AG10803 (cell line): ENCODE results near the gene BRI3BP.

Experiments
- DNase-seq: peaks from one replicate; pipeline ENCODE4 v3.0.0; 2010; ENCODE audit warnings: low read depth
- H3K4me3 ChIP-seq: 2 replicates; pipeline ENCODE4 v1.5.1; 2011; ENCODE audit warnings: mild to moderate bottlenecking, low read length, control low read depth
- CTCF ChIP-seq: conservative IDR thresholded peaks from 2 replicates; pipeline ENCODE4 v1.5.1; 2011; ENCODE audit warnings: mild to moderate bottlenecking, low read length, control low read depth, inconsistent platforms

Gene BRI3BP

DNA sequence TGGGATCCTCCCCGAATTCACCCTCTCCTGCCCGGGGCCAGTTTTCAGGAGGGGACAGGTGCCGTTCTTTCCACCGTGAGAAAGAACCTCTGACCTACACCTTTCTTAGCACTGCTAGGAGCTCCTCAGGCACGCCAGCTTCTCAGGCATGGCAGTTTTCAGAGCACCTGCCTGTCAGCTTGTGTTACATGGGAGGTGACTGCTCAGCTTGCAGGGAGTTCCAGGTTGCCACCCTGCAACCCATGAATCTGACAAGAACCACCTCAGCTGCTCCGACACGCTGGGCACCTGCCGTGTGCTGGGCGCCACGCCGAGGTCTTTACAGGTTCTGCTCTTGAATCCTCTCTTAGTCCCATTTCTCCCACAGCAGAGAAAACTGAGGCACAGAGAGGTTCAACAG, 12.9 kb downstream of the BRI3BP start:
- TF ChIP-seq CTCF, result no peak
- DNase-seq, result no peak
- no peak overlapping the region for H3K4me3 ChIP-seq

DNA sequence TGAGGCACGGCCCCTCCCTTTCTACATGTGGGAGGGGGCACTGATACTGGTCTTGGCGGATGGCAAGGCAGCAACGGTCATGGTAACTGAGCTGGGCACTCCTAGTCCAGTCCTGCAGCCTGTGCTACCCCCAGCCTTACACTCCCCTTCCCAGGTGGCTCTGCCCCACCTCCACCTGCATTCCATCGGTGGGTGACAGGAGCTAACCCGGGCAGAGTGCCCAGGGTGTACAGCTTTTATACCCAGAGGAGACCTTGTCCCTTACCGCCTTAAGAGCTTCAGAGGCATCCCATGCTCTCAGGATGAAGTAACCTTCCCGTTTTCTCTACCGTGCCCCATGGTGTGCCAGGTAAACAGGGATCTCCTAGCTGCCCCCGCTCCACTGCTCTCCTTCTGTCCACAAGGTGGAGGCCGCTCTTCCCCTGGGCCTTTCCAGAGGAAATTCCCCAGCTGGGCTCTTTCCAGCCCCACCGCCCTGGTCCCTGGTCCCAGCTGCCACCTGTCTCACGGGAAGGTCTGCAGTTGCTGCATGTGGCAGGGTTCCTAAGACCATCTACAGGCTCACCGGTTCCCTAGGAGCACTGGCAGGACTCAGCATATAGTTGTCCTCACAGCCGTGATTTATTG, 20.5 kb downstream of the BRI3BP start:
- TF ChIP-seq CTCF, result no peak
- no peak overlapping the region for H3K4me3 ChIP-seq
- DNase-seq, result no peak

GRCh38 chr12:125014526-125014925, 21.1 kb downstream of the BRI3BP start:
- no peak for DNase-seq
- TF ChIP-seq CTCF, result no peak
- H3K4me3 ChIP-seq, result no peak overlapping the region

DNA sequence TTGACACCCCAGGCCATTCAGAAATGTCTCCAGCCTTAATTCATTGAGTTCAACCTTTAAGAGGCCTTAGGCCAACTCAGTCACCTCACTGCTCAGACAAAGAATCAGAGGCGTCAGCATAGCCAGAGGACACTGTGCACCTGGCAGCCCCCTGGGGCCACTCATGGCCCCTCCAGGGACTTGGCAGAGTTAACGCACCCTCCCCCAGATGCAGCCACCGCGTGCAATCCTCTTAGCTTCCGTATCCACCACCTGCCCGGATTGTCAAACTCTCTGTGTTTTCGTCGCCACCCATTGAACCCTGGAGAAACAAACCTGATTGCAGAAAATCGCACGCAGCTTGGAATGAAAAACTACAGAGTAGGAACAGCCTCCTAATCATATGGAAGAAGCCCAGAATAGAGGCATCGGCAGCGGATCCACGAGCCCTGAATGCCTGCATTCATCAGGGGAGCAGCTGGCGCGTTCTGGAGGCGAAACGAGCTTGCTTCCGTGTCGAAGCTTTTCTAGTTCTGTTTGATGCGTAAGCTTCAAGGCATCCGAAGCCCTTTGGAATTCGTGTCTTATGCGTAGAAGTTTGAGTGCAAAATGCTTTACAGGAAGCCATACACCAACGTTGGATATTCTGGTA, 22.4 kb downstream of the BRI3BP start:
- H3K4me3 ChIP-seq, result no peak overlapping the region
- no peak for DNase-seq
- TF ChIP-seq CTCF, result no peak

GRCh38 chr12:125017801-125018200, 24.4 kb downstream of the BRI3BP start:
- DNase-seq, result no peak
- TF ChIP-seq CTCF, result no peak
- H3K4me3 ChIP-seq, result no peak overlapping the region

DNA sequence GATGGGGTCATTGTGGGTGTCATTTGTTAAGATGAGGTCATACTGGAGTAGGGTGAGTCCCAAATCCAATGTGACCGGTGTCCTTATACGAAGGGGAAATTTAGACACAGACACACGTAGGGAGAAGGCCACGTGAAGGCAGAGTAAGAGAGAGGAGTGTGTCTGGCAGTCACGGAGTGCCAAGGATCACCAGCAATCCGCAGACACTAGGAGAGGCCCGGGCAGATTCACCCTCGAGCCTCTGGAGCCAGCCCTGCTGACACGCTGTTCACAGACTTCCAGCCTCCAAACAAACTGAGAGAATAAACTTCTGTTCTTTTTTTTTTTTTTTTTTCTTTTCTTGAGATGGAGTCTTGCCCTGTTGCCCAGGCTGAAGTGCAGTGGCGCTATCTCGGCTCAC, 24.9 kb downstream of the BRI3BP start:
- H3K4me3 ChIP-seq, result no peak overlapping the region
- no peak for TF ChIP-seq CTCF
- no peak for DNase-seq

GRCh38 chr12:125021096-125021495, 27.7 kb downstream of the BRI3BP start:
- no peak for DNase-seq
- H3K4me3 ChIP-seq, result no peak overlapping the region
- TF ChIP-seq CTCF, result no peak
